Activated CD4-positive, CD25-positive, alpha-beta regulatory T cell treated with anti-CD3 and anti-CD28 coated beads, Interleukin-2, amount 50 U/mL, for 16 hours (primary cell): ENCODE measurements around the gene SPPL2C.

ENCODE experiments used
- DNase-seq: peaks from one replicate; pipeline ENCODE4 v3.0.0-alpha.2; 2020; ENCODE audit warnings: low read depth, low spot score

The SPPL2C gene

DNA sequence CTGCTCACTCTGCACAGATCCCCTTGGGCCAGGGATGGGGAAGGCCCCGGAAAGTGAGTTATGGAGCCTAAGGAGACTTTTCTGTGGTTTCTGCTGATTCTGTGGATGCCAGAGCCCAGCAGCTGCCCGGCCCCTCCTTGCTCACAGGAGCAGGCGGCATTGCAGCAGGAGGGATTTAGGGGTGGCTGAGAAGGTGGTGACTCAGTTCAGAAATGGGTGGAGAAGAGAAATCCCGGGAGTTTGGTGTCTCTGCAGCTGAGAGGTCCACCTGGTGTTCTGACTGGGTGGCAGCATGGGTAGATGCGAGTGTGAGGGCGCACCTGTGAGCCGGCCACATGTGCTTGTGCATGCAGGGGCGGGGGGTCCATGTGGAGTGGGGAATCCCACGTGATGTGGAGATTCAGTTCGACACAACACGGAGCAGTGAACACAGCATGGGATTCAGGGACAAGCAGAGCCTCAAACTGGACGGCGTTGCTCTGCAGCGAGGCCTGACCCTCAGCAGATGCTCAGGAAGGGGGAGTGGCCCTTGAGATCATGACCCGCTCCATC, 16.0 kb upstream of the SPPL2C start:
- DNase-seq: no peak

DNA sequence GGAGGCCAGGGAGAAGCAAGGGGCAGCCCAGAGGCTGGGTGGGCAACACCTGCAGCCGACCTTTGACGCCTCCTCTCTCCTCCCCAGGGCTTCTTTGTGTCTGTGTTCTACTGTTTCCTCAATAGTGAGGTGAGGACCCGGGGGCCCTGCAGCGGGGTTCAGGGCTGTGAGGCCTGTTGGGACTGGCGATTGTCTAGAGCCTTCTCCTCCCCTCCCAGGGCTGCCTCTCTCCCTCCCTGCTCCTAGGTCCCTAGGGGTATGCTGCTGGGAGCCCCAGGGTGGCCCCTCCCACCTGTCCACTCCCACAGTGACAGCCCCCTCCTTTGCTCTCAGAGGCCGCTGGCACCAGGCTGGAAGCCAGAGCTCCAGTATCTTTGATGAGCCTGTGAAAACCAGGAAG, 10.8 kb upstream of the SPPL2C start:
- no peak for DNase-seq

DNA sequence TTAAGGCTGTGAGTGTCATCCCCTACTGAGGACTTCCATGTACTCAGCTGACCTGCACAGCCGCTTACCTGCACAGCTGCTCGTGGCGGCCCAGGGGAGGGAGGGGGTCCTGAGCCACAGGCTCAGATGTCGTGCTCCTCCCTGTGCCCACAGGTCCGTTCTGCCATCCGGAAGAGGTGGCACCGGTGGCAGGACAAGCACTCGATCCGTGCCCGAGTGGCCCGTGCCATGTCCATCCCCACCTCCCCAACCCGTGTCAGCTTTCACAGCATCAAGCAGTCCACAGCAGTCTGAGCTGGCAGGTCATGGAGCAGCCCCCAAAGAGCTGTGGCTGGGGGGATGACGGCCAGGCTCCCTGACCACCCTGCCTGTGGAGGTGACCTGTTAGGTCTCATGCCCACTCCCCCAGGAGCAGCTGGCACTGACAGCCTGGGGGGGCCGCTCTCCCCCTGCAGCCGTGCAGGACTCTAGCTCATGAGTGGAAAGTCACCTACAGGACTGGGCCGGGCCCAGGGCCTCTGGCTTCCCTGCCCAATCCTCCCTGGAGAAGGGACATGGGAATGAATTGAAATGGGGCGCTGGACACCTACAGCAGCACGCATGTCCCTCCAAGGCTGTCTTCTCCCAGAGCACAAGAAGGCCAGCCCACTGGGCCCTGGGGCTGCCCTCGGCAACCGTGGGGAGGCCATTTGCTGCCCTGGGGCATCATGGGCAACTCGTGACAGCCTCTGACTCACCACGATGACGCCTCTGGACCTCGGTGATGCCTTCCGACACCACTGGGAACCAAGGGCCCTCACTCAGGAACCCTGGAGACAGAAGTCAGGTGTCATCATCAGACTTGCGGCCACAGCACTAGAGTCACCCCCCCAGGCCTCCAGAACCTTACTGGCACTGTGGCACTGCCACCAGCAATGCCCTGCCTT, 9.9 kb upstream of the SPPL2C start:
- no peak for DNase-seq

DNA sequence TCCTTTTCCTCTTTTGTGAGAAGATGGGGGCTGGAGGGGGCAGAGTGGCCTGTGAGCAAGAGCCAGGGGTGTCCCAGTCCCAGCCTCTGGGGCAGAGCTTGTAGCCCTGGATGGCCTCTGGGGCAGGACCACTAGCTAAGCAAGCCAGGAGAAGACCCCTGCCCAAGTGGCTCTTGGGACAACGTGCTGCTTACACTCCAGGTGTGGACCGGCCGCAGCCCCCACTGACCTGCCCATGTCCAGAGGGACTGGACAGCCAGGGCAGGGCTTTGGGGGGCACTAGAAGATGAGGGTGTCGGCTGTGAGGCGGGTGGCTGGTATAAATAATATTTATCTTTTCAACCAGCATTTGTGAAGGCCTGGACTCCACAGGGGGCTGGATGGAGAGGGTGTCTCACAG, 9.2 kb upstream of the SPPL2C start:
- DNase-seq: no peak

DNA sequence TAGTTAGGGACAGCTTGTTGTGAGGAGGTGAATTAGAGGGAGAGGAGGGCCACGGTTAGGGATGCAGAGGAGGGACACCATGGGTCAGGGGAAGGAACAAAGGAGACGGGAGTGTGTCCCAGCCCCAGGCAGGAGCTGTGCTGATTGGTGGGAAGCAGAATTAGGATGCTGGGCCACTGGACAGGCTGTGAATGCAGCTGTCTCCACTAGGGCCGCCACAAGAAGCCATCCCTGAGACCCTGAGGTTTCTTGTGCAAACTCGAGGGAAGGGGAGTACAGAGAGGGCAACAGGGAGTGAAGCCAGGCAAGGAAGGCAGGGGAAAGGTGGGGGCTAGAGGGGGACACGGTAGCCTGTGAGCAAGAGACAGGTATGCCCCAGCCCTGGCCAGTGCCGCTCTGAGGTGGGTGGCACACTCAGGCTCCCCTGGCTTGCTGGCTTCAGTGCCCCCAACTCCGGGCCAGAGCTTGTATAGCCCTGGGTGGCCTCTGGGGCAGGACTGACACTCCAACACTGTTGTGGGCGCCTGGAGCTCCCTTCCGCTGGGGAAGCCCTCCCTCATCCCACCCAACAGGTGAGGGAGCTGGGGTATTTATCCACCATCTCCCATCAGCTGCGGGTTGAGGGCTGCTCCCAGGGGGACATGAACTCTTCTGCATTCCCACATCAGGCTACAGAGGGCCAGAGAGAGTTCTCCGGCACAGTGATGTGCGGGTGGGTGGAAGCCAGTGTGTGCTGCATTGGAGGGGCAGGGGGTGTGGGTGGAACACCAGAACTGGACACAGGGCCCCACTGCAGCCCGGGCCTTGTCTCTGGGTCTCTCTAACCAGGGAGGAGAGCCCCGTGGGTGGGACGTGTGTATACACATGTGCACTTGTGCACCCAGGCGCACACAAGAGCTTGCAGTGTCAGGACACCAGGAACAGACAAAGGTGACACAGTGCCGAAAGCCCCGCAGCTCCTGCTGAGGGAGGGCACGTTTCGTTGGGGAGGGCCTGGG, 8.3 kb upstream of the SPPL2C start:
- no peak for DNase-seq

DNA sequence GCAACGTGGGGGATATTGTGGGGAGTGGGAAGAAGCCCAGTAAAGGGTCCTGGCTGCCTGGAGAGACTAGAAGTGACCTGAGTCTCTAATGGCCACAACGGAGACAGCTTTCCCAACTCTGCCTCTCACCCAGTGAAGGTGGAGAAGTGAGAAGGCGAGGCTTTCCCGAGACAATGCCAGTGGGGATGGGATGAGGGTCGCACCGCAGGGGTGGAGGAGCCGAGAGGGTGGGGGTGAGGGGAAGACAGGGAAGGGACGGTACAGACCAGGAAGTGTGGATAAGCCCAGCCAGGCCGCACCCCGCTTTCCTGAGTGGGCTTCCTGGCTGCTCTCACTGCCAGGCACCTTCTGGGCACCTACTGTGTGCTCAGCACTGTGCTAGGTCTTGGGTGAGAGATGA, 7.5 kb upstream of the SPPL2C start:
- DNase-seq: no peak

DNA sequence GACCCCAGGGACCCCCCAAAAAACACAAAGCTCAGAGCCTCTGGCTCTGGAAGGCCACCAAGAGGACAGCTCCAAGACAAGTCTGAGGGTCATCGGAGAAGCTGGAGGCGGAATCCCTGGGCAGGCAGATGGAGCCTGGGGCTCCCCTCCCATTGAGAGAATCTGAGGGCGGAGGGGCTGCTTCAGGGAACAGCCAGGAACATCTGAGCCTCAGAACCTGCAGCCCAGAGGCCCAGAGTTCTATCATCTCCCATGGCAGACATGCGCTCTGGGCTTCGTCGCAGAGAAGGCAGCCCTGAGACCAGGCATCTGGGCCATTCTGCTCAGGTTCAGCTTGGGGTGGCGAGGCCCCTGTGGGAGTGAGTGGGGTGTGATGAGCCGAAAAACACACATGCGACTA, 7.1 kb upstream of the SPPL2C start:
- no peak for DNase-seq

DNA sequence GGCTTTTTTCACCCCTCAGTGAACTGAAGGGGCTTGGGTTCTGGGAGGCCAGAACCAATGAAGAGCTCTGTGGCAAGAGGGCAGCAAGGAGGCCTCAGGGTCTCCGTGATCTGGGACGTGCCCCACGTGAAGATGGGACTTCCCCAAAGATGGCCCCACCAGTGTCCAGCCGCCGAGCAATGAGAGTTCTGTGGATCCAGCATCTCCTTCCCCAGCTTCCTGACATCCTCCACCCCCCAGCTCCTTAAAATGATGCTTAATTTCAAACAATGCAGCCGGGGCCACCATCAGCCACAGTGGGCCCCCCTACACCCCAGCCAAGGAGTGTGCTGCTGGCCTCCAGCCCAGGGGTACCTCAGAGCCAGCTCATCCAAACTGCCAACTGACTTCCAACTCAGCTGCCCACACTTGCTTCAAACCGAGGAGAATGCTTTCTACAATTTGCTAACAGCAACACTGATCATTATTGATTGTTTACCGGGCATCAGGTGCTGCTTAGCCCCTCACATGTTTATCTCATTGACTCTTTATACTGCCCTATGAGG, 5.9 kb upstream of the SPPL2C start:
- no peak for DNase-seq

DNA sequence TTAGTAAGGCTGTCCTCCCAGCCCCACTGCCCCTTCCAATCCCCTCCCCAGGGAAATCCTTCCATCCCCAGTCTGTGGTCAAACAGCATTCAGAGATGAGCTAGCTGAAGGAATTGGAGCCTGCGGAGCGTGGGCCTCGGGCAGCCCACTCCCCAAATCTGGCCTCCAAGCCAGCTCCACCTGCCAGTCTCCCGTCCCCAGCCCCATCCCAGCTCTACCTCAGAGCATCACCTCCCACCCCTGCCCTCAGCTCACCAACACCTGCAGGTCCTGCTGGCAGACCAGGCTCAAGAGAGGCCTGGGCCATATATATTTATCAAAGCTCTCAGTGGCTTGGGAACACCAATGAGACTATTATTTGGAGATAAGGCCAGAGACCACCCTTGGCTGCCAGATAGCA, 5.2 kb upstream of the SPPL2C start:
- DNase-seq: no peak

DNA sequence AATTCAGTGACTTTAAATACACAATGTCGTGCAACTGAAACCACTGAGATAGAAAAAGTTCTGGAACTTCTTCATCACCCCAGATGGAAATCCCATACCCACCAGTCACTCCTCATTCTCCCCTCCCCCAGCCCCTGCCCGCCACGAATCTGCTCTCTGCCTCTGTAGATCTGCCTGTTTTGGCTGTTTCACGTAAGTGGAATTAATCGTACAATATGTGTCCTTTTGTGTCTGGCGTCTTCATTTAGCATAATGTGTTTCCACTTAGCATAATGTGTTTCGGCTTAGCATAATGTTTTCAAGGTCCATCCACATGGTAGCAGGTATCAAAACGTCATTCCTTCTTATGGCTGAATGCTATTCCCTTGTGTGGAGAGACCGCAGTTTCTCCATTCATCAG, 3.5 kb upstream of the SPPL2C start:
- no peak for DNase-seq

DNA sequence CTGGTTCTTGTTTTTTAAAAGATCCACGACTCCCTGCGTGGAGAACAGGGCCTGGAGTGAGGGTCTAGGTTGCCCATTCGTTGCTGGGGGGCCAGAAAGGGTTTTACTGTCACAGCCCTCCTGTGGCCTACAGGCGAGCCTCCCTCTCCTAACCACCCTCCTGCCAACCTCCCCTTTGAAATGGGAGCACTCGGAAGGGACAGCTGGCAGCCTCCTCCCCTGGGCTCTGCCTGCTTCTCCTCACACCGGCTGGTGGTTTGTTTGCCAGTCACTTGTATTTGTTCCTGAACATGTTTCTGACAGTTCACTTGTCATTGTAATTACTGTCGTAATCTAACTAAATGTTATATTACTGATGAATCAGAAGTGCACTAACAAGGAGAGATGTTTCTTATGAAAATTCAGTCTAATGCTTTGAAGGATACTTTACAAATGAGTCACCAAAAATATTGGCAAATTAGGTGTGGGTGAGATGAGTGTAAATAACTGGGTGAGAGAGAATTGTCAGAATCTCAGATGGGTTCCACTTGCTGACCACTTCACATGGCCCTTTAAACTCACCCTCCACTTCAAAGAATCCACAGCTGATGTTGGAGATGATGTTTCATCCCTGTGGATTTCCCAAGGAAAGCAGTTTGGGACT, 2.7 kb upstream of the SPPL2C start:
- DNase-seq: no peak

DNA sequence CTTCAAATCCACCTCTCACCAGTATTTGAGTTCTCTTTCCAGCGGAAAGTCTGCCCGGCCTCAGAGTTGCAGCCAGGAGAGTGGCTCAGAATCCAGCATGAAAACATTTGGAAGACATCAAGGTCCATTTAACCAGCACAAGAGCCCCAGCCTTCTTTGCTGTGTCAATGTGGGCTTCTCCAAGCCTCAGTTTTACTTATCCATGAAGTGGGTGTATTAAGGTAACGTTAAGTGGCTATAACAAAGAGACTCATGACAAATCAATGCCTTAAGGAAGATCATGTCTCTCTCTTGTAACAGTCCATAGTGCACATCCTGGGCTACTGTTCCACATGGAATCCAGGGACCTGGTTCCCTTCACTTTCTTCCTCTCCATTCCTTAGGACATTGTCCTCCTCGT, 959 bp upstream of the SPPL2C start:
- no peak for DNase-seq

DNA sequence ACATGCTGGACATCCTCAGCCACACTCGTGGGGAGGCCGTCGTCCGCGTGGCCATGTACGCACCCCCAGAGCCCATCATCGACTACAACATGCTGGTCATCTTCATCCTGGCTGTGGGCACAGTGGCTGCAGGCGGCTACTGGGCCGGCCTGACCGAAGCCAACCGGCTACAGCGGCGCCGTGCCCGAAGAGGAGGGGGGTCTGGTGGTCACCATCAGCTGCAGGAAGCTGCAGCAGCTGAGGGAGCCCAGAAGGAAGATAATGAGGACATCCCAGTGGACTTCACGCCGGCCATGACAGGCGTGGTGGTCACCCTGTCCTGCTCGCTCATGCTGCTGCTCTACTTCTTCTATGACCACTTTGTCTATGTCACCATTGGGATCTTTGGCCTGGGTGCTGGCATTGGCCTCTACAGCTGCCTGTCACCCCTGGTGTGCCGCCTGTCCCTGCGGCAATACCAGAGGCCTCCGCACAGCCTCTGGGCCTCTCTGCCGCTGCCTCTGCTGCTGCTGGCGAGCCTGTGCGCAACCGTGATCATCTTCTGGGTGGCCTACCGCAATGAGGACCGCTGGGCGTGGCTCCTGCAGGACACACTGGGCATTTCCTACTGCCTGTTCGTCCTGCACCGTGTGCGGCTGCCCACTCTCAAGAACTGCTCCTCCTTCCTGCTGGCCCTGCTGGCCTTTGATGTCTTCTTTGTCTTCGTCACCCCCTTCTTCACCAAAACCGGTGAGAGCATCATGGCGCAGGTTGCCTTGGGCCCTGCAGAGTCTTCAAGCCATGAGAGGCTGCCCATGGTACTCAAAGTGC, 900 bp downstream of the SPPL2C start:
- no peak for DNase-seq

DNA sequence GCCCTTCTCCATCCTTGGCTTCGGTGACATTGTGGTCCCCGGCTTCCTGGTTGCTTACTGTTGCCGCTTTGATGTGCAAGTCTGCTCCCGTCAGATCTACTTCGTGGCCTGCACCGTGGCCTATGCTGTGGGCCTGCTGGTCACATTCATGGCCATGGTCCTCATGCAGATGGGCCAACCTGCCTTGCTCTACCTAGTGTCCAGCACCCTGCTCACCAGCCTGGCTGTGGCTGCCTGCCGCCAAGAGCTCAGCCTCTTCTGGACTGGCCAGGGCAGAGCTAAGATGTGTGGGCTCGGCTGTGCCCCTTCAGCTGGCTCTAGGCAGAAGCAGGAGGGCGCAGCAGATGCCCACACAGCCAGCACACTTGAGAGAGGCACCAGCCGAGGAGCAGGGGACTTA, 1.5 kb downstream of the SPPL2C start:
- DNase-seq: no peak

DNA sequence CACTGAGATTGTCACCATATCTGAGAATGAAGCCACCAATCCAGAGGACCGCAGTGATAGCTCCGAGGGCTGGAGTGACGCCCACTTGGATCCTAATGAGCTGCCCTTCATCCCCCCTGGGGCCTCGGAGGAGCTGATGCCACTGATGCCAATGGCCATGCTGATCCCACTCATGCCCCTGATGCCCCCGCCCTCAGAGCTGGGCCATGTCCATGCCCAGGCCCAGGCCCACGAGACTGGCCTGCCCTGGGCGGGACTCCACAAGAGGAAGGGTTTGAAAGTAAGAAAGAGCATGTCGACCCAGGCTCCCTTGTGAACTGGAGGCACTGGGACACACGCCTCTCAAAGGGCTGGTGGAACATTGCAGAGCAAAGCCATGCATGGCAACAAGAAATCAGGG, 2.0 kb downstream of the SPPL2C start:
- DNase-seq: no peak

DNA sequence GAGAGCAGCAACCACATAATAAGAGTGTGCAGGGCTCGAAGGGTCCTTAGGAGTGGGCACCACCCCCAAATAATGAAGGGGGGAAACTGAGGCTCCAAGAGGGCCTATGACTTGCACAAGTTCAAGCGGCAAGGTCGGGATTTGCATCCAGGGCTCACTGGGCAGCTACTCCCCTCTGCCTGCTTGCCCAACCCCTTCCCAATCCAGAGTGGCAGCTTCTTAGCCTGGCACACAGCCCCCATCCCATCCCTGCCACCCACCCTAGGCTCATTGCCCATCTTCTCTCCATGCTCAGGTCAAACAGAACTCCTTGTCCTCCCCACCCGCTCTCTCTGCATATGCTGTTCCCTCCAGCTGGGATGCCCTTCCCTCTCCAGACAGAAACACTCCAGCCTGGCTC, 2.4 kb downstream of the SPPL2C start:
- no peak for DNase-seq

DNA sequence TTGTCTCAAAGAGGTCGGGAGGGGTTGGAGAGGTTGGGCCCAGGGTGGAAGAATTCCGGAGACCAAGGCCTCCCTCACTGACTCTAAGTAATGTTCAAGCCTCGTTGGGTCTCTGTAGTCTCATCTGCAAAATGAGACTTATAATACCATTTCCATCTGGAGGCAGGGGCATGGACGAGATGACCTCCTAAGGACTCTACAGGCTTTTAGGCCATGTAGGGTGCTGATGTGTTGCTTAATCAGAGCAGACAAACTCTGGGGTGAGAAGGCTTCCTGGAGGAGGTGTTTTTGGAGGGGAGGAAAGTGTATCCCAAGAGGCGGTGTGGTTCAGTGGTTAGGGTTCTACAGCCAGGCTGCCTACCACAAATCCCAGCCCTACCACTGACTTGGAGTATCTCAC, 3.1 kb downstream of the SPPL2C start:
- no peak for DNase-seq

DNA sequence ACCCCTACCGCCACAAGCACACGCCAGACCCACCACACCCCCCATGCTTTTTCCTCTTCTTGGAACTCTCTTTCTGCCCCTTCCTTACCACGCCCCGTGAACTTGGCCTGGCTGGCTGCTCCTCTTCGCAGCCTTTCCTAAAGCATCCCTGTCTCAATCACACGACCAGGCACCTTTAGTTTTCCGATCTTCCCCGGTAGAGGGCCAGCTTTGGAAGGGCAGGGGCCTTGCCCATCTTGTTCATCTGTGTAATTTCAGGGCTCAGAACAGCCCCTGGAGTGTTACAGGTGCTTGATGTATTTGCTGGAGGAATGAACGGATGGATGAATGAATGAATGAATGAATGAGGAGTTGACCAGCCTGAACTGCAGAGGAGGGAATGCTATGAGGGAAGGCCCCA, 3.7 kb downstream of the SPPL2C start:
- no peak for DNase-seq

DNA sequence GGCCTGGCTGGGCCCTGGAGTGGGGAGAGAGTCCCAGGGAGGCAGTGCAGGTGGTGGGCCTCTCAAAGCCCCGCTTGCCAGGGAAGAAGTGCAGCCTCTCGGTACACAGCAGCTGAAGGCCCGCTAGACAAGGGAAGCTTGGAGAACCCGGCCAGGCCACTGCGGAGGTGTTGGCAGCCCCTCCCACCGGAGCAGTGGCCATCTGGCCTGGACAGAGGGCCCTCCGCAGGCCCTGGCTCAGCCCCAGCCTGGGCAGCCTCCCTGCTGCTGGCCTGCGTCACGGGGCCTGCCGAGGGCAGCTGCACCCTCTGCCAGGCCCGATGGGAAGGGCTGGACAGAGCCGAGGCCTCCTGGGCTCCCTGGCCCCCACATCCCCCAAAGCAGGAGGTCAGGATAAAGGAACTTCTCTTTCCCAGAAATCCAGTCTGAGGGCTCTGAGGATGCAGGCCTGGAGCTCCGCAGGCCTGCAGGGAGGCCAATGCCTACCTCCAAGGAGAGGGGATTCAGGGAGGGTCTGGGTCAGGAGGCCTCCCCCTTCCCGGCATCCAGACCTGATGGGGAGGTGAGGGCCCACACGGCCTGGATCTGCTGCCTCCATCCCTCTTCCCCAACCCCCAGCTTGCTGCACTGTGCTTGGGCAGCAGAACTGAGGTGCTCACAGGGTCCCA, 4.3 kb downstream of the SPPL2C start:
- no peak for DNase-seq

DNA sequence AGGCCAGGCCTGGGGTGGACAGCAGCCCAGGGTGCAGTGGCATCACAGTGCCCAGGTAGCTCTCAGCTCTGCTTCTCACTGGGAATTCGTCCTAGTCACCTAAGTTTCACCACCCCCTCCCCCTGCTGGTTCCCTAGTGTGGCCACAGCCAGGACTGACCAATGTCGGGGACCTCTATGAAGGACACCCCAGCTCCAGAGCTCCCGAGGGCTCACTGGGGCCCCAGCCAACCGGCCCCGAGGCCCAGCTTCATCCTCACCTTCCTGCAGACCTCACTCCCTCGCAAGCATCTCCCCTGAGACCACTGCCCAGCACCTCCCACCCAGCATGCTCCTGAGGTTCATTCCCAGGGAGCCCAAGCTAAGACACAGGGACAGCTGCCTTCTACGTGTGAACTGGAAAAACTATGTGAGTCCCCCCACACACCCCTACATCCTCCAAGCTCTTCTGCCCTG, 4.9 kb downstream of the SPPL2C start:
- DNase-seq: no peak
